ENCODE data around the gene TPRKB.
"Not testable (repeated sequence)": the region's sequence is repeated elsewhere in the genome, so short reads cannot be mapped to it uniquely, and the experiment has no call there.

Gene TPRKB

DNA sequence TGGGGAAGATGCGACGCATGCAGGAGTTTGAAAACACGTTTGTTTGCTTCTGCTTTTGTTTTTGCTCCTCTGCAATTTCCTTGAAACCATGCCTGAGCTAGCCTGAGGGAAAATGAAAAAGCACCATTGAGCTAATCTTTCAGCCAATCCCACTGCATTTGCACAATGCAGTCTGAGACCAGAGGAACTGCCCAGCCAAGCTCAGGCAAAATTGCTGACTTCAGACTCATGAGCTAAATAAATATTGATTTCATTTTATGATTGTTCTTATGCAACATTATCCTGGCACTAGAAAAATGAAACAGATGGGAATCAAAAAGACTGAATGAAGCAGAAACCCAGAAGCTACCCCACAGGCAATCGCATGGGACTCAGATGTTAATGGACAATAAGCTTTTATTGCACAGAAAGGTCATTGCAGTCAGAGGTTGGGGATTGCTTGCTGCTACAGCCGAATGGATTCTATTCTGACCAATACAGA is 37.0 kb downstream of the TPRKB start:
- DNase-seq (ENCODE audit: low spot score): no peak

DNA sequence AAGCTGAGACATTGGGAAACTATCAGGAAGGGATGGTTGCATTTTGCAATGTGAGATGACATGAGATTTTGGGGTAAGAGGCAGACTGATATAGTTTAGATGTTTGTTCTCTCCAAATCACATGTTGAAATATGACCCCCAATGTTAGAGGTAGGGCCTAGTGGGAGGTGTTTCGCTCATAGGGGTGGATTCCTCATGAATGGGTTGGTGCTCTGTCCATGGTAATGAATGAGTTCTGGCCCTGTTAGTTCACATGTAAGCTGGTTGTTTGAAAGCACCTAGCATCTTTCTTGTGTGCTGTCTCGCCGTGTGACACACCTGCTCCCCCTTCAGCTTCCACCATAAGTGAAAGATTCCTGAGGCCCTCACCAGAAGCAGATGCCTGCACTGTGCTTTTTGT is 37.7 kb downstream of the TPRKB start:
- no peak for DNase-seq (ENCODE audit: low spot score)

DNA sequence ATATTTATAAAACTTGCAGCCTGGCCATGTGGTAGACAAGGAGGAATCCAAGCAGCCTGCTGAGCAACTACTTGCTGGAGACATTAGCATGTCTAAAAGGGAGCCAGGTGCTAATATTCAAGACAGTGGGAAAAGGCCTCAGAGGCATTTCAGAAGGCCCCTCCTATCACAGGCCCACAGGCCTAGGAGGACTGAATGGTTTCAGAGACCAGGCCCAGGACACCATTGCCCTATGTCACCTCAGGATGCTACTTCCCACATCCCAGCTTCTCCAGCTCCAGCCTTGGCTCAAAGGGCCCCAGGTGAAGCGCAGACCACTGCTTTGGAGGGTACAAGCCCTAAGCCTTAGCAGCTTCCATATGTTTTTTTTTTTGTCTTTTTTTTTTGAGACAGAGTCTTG is 39.0 kb downstream of the TPRKB start:
- no peak for DNase-seq (ENCODE audit: low spot score)

DNA sequence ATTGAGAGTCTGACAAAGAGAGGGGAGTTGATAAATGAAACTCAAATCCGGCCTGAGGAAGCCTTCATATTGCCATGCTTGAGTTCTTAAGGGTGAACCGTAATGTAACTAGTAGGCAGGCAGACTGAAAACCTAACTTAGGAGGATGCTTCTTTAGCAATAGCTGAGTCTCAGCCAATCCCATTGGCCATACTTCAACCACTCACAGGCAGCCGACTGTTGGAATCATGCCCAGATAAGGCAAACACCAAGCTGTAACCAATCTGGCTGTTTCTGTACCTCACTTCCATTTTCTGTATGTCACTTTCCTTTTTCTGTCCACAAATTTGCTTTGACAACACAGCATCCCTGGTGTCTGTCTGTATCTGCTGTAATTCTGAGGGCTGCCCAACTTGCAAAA is 39.5 kb downstream of the TPRKB start:
- DNase-seq (ENCODE audit: low spot score): no peak

DNA sequence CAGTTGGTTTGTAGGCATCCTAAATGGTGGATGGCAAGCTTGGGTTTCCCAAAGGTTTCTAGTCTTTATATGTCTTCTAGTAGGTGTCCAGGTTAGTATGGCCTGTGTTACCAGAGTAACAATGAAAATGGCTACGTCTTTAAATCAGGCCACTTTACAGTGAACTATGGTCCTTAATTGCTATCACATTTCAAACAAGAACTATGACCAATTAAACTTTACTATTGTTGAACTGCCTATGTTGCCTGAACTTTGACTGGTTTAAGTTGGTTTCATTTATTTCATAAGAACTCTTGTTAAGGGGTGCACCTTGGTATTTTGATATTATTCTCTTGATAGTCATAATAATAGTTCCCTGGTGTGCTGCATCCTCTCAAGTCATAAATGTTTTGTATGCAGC is 40.2 kb downstream of the TPRKB start:
- not testable (repeated sequence) for DNase-seq (ENCODE audit: low spot score)

DNA sequence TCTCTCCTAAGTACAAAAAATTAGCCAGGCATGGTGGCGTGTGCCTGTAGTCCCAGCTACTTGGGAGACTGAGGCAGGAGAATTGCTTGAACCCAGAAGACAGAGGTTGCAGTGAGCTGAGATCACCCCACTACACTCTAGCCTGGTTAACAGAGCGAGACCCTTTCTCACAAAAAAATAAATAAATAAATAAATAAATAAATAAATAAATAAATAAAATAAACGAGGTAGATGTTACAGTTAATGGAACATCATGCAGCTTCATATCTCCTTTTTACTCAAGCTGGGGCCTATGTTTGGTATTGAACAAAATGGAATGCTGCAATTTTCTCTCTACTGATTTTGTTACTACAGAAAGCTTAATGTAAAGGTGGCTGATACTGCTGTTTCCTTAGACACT is 40.6 kb downstream of the TPRKB start:
- DNase-seq (ENCODE audit: low spot score): not testable (repeated sequence)

DNA sequence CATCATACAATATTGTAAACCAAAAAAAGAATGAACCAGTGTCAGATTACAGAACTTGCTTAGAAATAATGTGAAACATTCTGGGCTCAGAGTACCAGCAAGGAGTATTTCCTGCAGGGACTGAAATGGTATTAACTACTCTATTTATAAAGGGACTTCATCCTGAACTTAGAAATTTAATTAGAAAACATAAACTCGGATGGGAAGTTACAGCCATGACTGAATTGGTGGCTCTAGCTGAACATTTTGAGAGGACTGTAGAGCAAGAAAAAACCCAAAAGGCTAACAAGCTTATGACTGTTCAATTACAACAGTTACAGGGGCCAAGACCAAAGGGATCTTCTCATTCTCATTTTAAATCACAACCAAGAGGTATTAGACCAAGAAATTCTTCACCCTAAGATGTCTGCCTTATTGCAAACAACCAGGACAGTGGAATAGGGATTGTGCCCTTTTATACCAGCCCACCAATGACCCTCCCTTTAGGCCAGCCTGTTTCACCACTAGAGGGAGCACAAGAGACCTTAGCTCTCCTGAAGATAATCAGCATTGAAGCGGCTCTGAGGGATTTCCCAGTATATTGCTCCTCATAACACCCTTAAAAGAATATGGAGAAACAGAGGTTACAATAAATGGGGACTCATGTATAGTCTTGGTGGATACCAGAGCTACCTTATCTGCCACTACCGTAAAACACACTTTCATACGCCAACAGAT is 46.6 kb downstream of the TPRKB start:
- peak; percentile 4 for DNase-seq (ENCODE audit: low spot score)

DNA sequence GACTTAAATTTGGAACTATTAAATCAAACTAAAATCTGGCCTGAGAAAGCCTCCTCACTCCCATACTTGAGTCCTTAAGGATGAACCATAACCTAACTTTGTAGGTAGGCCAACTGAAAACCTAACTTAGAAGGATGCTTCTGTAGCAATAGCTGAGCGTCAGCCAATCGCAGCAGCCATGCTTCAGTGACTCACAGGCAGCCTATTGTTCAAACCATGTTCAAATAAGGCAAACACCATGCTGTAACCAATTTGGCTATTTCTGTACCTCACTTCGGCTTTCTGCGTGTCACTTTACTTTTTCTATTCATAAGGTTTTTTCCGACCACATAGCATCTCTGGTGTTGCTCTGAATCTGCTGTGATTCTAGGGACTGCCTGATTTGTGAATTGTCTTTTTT is 48.7 kb downstream of the TPRKB start:
- DNase-seq (ENCODE audit: low spot score): not testable (repeated sequence)

DNA sequence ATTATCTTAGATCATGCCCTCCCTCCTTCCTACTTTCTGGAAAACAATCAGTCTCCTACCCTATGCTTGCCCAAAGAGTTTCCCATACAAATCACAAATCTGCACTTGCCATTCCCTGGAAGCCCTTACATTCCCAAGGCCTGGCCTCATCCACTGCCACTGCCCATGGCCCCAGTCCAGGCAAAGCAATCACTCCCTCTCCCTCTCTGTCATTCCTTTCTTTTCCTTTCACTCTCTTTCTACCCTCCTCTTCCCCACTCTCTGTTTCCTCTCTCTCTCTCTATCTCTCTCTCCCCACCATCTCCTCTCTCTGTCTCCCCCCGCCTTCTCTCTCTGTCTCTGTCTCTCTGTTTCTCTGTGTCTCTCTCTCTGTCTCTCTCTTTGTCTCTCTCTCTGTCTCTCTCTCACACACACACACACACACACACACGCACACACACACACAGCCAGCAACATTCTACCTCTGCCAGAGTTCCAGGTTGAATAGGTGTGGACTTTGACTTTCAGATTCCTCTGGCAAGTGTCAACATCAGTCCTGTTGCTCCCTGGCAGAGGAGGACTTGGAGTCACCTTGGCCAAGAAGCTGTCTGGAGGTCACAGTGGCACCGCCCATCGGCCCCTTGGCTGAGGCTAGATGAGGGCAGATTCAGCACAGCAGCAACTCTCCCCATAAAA is 51.2 kb downstream of the TPRKB start:
- DNase-seq (ENCODE audit: low spot score): no peak

DNA sequence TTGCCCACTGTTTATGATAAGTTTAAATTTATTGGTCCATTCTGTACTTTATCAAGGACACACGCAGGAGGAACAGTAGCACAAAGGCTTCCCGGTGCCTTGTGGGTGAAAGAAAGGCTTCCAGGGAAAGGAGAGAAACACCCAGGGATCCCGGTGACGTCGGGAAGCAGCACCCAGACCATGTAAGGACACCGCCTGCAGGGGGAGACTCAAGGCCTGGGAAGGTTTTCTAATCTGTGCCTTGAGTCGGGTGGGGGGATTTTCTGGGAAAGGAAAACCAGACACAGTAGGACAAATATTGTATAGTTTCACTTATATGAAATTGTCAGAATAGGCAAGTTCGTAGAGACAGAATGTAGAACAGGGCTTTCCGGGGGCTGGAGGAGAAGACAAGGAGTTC is 52.2 kb downstream of the TPRKB start:
- DNase-seq (ENCODE audit: low spot score): not testable (repeated sequence)

DNA sequence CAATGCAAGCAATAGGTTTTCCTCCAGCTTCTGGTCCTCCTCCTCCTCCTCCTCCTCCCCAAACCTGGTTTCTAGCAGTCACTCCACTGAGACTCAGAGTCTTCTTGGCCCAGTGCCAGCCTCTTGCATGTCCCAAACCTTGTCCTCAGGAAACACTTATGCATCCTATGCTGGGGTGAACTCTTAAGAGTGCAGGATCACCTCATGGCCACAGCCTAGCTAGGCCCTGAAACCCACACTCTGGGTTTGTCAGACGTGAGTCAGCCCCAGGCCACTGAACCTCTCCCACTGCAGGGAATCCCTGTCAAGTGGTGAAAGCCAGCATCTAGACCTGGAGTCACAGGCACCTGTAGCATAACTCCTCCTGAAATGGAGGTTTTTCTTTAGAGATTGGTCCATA is 52.8 kb downstream of the TPRKB start:
- not testable (repeated sequence) for DNase-seq (ENCODE audit: low spot score)

DNA sequence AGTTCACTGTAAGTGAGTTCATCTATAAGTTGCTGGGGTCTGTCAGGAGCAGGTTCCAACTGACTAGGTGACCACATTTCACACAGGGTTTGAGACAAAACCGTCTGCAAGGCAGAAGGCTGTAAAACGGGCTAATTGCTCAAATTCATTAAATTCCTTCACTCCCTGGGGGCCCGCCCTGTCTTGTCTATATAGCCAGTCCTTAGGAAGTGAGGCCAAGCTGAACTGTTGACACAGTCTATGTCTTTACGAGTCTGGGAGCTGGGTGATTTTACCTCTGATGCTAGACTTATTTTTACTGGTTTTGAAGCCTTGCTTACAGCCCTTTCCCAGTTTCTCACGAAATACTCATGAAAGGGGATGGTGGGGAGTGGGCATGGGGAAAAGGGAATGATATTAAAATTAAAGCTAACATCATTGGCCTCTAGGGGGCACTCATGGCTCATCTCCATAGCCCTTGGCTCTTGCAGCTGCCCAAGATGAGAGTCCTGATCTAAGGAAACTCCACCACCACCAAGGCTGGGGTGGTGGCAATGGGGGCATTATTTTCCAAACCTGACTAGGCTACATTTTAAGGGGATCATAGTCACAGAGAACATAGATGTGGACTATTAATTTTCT is 57.1 kb downstream of the TPRKB start:
- DNase-seq (ENCODE audit: low spot score): not testable (repeated sequence)
